ENCODE results near the gene HS3ST4. TPM values are rescaled to one million over a fixed set of nuclear protein-coding genes. Genes with fewer than 3 reads are reported as not detected.
A peak's percentile ranks its signal among the peaks of the same experiment; 100 is the strongest.

The HS3ST4 gene
- not detected for total RNA-seq
- under 1 TPM in 4 of 6 donors, not detected in 2; 0.09 to 0.11 (median 0.11) TPM for polyA plus RNA-seq (ENCODE audit: insufficient read length in 6 of 6)
- long read RNA-seq, donor 1 = 0 reads
- long read RNA-seq, donor 2 = 0 reads
- long read RNA-seq, donor 3 = 0 reads
- long read RNA-seq, donor 4 = 0 reads
- long read RNA-seq, donor 5 = 0 reads
- long read RNA-seq, donor 6 = 0 reads
- long read RNA-seq, donor 7 = 0 reads
- long read RNA-seq, donor 8 = 0 reads
- long read RNA-seq, donor 9 = 0 reads
- long read RNA-seq, donor 10 = 0 reads
- long read RNA-seq, donor 11 = 0 reads
- long read RNA-seq, donor 12 = 0 reads

GRCh38 chr16:25691519-25692091 lies at the start of gene HS3ST4:
HS3ST4 (plus strand) TSS chr16:25691959.
- no peak within 1 kb of the TSS for H3K27ac ChIP-seq
- TF ChIP-seq, protein P1, sequence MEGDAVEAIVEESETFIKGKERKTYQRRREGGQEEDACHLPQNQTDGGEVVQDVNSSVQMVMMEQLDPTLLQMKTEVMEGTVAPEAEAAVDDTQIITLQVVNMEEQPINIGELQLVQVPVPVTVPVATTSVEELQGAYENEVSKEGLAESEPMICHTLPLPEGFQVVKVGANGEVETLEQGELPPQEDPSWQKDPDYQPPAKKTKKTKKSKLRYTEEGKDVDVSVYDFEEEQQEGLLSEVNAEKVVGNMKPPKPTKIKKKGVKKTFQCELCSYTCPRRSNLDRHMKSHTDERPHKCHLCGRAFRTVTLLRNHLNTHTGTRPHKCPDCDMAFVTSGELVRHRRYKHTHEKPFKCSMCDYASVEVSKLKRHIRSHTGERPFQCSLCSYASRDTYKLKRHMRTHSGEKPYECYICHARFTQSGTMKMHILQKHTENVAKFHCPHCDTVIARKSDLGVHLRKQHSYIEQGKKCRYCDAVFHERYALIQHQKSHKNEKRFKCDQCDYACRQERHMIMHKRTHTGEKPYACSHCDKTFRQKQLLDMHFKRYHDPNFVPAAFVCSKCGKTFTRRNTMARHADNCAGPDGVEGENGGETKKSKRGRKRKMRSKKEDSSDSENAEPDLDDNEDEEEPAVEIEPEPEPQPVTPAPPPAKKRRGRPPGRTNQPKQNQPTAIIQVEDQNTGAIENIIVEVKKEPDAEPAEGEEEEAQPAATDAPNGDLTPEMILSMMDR (IDR thresholded peaks at IDR 0.05) = no peak
- peak in 1 of 4 donors; percentile 58 for DNase-seq
- H3K4me3 ChIP-seq = peak within 1 kb of the TSS in 1 of 2 donors; percentile 19
- ATAC-seq = no peak
- intact Hi-C loops (cut with DNase I) = no loop called here
- H3K36me3 ChIP-seq = no peaks in the 10 kb centered on the region
- no peaks in the 10 kb centered on the region for H3K4me1 ChIP-seq
- H3K27me3 ChIP-seq = peaks cover 37 to 86% of the 10 kb centered on the region in 2 donors
- no peaks in the 10 kb centered on the region for H3K9me3 ChIP-seq

GRCh38 chr16:25643633-25644032 lies 48.1 kb upstream of the HS3ST4 start:
- Histone ChIP-seq H3K36me3 (no peaks in the 10 kb centered on the region), H3K4me1 (no peaks in the 10 kb centered on the region), H3K4me3 (no peak overlapping the region), H3K9me3 (no peaks in the 10 kb centered on the region), H3K27me3 (no peaks in the 10 kb centered on the region), H3K27ac (no peak overlapping the region)
- TF ChIP-seq, protein P1 (IDR thresholded peaks at IDR 0.05) = no peak
- intact Hi-C loops (cut with DNase I) = no loop called here
- ATAC-seq = no peak
- no peak for DNase-seq

GRCh38 chr16:25656639-25657038 lies 35.1 kb upstream of the HS3ST4 start:
- Histone ChIP-seq H3K9me3 (no peaks in the 10 kb centered on the region), H3K36me3 (no peaks in the 10 kb centered on the region), H3K4me3 (no peak overlapping the region), H3K4me1 (no peaks in the 10 kb centered on the region), H3K27ac (no peak overlapping the region), H3K27me3 (no peaks in the 10 kb centered on the region)
- TF ChIP-seq, protein P1 (IDR thresholded peaks at IDR 0.05) = no peak
- intact Hi-C loops (cut with DNase I) = no loop called here
- no peak for DNase-seq
- no peak for ATAC-seq

DNA sequence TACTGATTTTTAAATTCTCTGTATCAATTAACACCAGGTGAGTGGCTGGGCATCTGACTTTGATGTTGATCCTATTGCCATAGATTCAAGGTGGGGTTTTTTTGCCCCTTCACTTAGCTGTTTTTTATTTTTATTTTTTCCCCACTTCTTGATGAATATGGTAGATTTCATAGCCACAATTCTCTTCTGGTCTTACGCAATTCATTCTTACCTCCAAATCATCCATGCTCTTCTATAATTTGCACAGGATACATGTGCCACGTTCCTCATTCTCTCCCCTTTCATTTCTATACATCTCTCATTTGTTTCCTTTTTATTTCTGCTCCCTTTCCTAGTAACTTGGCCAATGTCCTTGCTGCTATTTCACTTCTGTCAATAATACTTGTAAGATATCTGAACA lies 14.9 kb upstream of the HS3ST4 start:
- no peak for DNase-seq
- Histone ChIP-seq H3K4me3 (no peak overlapping the region), H3K9me3 (no peaks in the 10 kb centered on the region), H3K36me3 (no peaks in the 10 kb centered on the region), H3K27me3 (peaks cover 0 to 8% of the 10 kb centered on the region in 2 donors), H3K27ac (no peak overlapping the region), H3K4me1 (no peaks in the 10 kb centered on the region)
- TF ChIP-seq, protein P1 (IDR thresholded peaks at IDR 0.05) = no peak
- ATAC-seq = no peak
- intact Hi-C loops (cut with DNase I) = no loop called here

DNA sequence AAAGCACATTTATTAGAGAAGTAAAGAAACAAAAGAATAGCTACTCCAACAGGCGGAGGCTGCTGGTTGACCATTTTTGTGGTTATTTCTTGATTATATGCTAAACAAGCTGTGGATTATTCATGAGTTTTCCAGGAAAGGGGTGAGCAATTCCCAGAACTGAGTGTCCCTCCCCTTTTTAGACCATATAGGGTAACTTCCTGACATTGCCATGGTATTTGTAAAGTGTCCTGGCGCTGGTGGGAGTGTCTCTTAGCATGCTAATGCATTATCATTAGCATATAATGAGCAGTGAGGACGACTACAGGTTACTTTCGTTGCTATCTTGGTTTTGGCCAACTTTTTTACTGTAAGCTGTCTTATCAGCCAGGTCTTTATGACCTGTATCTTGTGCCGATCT lies 12.2 kb upstream of the HS3ST4 start:
- no peak overlapping the region for H3K27ac ChIP-seq

More for the DNA sequence above, 12.2 kb upstream of the HS3ST4 start:
- no peaks in the 10 kb centered on the region for H3K27me3 ChIP-seq
- no peaks in the 10 kb centered on the region for H3K36me3 ChIP-seq
- no peaks in the 10 kb centered on the region for H3K4me1 ChIP-seq
- TF ChIP-seq, protein P1 (IDR thresholded peaks at IDR 0.05) = no peak
- H3K9me3 ChIP-seq = no peaks in the 10 kb centered on the region
- H3K4me3 ChIP-seq = no peak overlapping the region
- intact Hi-C loops (cut with DNase I) = no loop called here
- DNase-seq = no peak
- ATAC-seq = no peak
